H1 (cell line): ENCODE data around the gene GDPD2. TPM values are rescaled to one million over a fixed set of nuclear protein-coding genes. Genes with fewer than 3 reads are reported as not detected.

Source experiments
- BACH1 ChIP-seq: IDR thresholded peaks from 2 replicates; pipeline ENCODE4 v1.6.1; 2012; ENCODE audit warnings: low read length, improper control_type of control experiment
- CBX8 ChIP-seq: fragments of 300-800, 300-1000 bp; sonication (generic); IDR thresholded peaks from 2 replicates; pipeline ENCODE4 v1.7.1; 2016; ENCODE audit warnings: low read depth, low read length, borderline replicate concordance
- CEBPB ChIP-seq: IDR thresholded peaks from 2 replicates; pipeline ENCODE4 v1.6.1; 2012; ENCODE audit warnings: low read depth, low read length
- CHD7 ChIP-seq: fragments of 300-600 bp; sonication (generic); IDR thresholded peaks from 2 replicates; pipeline ENCODE4 v1.7.1; 2012; ENCODE audit warnings: low read length, moderate library complexity, mild to moderate bottlenecking, inconsistent platforms; ENCODE audit not compliant: insufficient replicate concordance
- E2F6 ChIP-seq: IDR thresholded peaks from 2 replicates; pipeline ENCODE4 v1.6.1; 2012; ENCODE audit warnings: inconsistent platforms
- KDM5A ChIP-seq: fragments of 200-600 bp; IDR thresholded peaks from 2 replicates; pipeline ENCODE4 v1.7.1; 2012; ENCODE audit warnings: mild to moderate bottlenecking, low read length, inconsistent platforms, mixed read lengths
- MAFK ChIP-seq: IDR thresholded peaks from 2 replicates; pipeline ENCODE4 v1.6.1; 2012; ENCODE audit warnings: low read depth, mild to moderate bottlenecking, improper control_type of control experiment, low read length
- RAD21 ChIP-seq, 2 experiments: IDR thresholded peaks in 1 of 2; conservative IDR thresholded peaks in 1 of 2; 2 replicates each; pipeline ENCODE4 v1.6.1; 2011; ENCODE audit warnings: low read depth in 2 of 2, low read length in 2 of 2, improper control_type of control experiment in 1 of 2, inconsistent platforms in 1 of 2, mild to moderate bottlenecking in 1 of 2, moderate library complexity in 1 of 2
- TAF1 ChIP-seq: IDR thresholded peaks from 2 replicates; pipeline ENCODE4 v1.6.1; 2011; ENCODE audit warnings: mild to moderate bottlenecking, low read depth, low read length
- USF2 ChIP-seq: IDR thresholded peaks from 2 replicates; pipeline ENCODE4 v1.6.1; 2011; ENCODE audit warnings: low read length, improper control_type of control experiment
- polyA plus RNA-seq, 7 experiments: library from polyadenylated mRNA; depleted of rRNA in 3 of 7; stranded (reverse) in 5 of 7; unstranded in 2 of 7; fragments of >200 nt in 5 of 7; fragments of 200-250 nt in 2 of 7; gene quantifications; 1 replicate in 5 of 7; 2 replicates in 1 of 7; 4 replicates in 1 of 7; pipeline versions ENCODE4 v1.2.1 to v1.2.3, GENCODE V29; 2011 to 2013; ENCODE audit warnings: missing spikeins in 2 of 7, mixed read lengths in 2 of 7
- total RNA-seq: library from RNA; stranded (reverse); fragmentation: NEBNext Ultra II Directional; extraction: Animal tissue kit (Norgen Biotek cat#: 25700); gene quantifications from 2 replicates; pipeline ENCODE4 v1.2.1, GENCODE V29; 2021

Gene GDPD2
- total and polyA plus RNA-seq, 2 of the 8 experiments (the other 6 are each of a cell fraction or from before 2014, with no cell fraction given) = 25.6 to 68.3 TPM

DNA sequence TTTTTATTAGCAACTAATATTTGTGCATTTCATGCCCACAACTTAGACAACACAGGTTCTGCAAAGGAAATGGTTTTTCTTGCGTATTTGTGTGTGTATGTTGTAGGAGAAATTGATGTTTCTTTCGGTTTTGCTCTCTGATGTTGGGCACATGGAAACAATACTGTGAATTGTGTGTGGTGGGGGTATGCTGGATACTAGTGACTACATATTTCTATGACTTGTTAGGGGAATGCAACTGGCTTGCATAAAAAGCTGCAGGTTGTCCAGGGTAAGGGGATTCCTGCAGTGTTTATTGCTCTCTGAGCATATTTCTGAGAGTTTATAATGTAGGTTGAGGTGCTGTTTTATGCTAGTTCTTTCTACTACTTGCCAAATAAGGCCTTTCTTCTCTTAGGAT, 33.1 kb downstream of the GDPD2 start (continued):
- TF ChIP-seq CHD7 (no peak), TAF1 (no peak), BACH1 (no peak), USF2 (no peak), MAFK (no peak), KDM5A (no peak), E2F6 (no peak), RAD21 (IDR thresholded peaks at IDR 0.05 in 1 of 2, conservative IDR thresholded peaks at IDR 0.05 in 1 of 2; ENCODE audit: low read depth in 2 of 2, low read length in 2 of 2) (no peak), CBX8 (no peak), CEBPB (no peak)
